T-helper 1 cell treated with Interleukin-12 subunit alpha and Interleukin-12 subunit beta and Interleukin-4 antibody, amounts not matched to agents 30 μg/mL and 1 μg/mL, for 36 hours (primary cell): ENCODE results near the gene B3GAT1.

ENCODE experiments used
- H3K27ac Mint-ChIP-seq: one replicate; pipeline ENCODE4 v1.8.0; 2021; ENCODE audit warnings: mild to moderate bottlenecking, mixed read lengths
- H3K27me3 Mint-ChIP-seq: one replicate; pipeline ENCODE4 v1.8.0; 2021; ENCODE audit warnings: low read depth, mixed read lengths
- H3K36me3 Mint-ChIP-seq: one replicate; pipeline ENCODE4 v1.8.0; 2021; ENCODE audit warnings: low read depth, mixed read lengths
- H3K4me1 Mint-ChIP-seq: one replicate; pipeline ENCODE4 v1.8.0; 2021; ENCODE audit warnings: low read depth, mixed read lengths
- H3K4me3 Mint-ChIP-seq: one replicate; pipeline ENCODE4 v1.8.0; 2021; ENCODE audit warnings: mild to moderate bottlenecking, moderate library complexity, mixed read lengths
- H3K9me3 Mint-ChIP-seq: one replicate; pipeline ENCODE4 v1.8.0; 2021; ENCODE audit warnings: mixed read lengths

B3GAT1 gene

DNA sequence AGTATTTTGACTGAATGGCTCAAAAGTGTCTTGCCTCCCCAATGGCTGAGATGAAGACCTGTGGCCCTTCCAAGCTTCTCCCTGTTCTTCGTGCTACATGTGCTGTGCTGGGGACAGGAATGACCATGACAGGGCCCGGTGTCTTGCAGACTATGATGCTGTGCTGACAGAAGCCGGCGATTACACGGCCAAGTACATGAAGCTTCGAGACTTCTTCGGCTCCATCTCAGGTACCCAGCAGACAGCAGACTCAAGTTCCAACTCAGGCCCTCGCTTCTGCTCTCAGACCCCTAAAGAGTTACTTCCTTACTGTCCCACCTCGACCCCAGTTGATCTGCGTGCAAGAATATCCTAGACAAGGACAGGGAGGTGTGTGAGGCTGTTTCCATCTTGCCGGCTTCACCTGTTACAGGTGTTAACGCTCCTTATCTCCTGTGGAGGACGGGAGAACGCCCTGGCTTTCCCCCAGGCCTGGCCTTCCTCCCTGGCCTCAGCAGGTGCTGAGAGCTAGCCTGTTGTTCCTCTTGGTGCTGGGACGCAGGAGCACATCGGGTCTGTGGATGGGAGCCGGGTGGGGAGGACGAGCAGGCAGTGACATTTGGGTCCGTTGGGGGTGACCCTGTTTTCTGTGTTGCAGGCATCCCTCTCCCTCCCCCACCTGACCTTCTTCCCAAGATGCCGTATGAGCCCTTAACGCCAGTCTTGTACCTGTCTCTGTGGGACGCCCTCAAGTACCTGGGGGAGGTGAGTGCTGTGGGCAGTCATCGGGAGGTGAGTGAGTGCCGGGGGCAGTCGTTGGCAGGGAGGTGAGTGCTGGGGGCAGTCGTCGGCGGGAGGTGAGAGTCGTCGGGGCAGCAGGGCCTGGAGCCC is 42.2 kb downstream of the B3GAT1 start:
- no peak overlapping the region for H3K27ac Mint-ChIP-seq
- H3K4me3 Mint-ChIP-seq: no peak overlapping the region
- H3K9me3 Mint-ChIP-seq: no peaks in the 10 kb centered on the region
- no peaks in the 10 kb centered on the region for H3K4me1 Mint-ChIP-seq
- H3K36me3 Mint-ChIP-seq: no peaks in the 10 kb centered on the region
- no peaks in the 10 kb centered on the region for H3K27me3 Mint-ChIP-seq

DNA sequence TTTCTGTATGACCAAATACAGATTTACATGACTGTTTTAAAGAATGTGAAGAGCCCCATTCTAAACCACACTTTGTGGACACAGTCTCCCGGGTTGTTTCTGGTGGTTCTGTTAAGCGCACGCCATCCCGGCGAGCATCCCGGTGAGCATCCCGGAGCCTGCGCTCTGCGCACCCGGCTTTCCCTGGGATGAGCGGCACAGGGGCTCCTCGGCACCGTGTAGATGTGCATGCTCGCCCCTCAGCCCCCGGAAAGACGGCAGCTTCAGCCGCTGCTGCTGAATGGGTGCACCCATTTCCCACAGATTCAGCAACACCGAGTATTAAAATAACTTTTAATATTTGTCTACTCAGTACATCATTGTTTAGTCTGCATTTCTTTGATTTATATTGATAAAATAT is 44.3 kb downstream of the B3GAT1 start:
- H3K4me3 Mint-ChIP-seq: no peak overlapping the region
- no peaks in the 10 kb centered on the region for H3K4me1 Mint-ChIP-seq
- H3K27ac Mint-ChIP-seq: no peak overlapping the region
- H3K36me3 Mint-ChIP-seq: no peaks in the 10 kb centered on the region
- H3K9me3 Mint-ChIP-seq: no peaks in the 10 kb centered on the region
- no peaks in the 10 kb centered on the region for H3K27me3 Mint-ChIP-seq

DNA sequence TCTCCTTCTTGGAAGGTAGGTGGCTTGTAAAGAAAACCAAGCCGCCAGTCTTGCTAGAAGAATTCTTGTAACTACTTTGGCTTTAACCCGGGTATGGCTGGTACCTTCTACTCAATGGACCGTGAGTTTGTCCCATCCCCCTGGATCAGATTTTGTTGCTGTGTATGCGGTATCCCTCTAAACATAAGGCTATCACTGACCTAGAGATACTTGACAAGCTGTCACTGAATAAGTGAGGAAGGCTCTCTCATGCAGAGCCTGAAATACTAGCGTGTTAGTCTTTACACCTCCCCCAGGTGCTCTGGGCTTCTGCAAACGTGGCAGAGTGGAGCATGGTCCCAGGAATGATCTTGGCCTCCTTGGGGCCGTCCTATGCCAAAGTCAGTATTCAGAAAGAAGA is 45.8 kb downstream of the B3GAT1 start:
- Mint-ChIP-seq H3K4me1 (peaks cover 5% of the 10 kb centered on the region), H3K9me3 (no peaks in the 10 kb centered on the region), H3K36me3 (no peaks in the 10 kb centered on the region), H3K27me3 (no peaks in the 10 kb centered on the region), H3K4me3 (no peak overlapping the region), H3K27ac (no peak overlapping the region)

DNA sequence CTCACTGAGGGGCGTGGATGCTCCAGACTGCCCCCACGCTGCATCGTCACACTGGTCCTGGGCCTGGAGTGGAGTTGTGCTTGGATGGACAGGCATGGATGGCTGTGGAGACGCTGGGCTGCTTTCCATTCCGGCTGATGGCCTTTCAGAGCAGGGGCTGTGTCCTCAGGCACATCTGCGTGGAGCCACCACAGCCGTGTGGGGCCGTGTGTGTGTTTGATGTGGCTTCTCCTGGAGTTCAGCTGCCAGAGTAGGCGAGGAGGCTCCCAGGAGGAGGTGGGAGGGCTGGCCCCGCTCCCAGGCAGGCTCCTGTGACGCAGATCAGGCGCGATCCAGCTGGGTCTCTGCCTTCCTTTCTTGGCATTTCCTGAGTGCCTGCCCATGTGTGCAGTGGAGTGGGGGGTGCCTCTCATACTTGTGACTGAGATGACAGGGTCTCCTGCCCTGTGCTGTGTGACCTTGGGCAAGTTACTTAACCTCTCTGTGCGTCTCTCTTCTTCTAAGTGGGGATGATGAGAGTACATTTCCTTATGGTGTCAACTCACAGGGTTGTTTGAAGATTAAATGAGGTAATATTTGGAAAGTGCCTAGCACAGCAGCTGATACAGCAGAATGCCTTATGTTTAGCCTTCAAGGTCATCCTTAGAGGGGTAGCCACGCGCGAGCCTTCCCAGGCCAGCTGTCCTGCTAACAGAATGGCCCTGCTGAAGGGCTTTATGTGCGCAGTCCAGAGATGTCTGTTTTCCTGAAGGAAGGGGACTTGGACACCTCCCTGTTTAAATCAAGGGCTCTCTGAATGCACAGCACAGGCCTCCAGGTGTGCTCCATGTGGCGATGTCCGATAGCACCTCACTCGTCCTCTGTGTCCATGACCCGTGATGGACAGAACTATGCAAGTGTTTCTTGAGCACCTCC is 46.8 kb downstream of the B3GAT1 start:
- H3K9me3 Mint-ChIP-seq: no peaks in the 10 kb centered on the region
- H3K4me1 Mint-ChIP-seq: peaks cover 5% of the 10 kb centered on the region
- H3K27ac Mint-ChIP-seq: no peak overlapping the region
- no peaks in the 10 kb centered on the region for H3K36me3 Mint-ChIP-seq
- no peaks in the 10 kb centered on the region for H3K27me3 Mint-ChIP-seq
- H3K4me3 Mint-ChIP-seq: no peak overlapping the region

- Mint-ChIP-seq H3K36me3 (no peaks in the 10 kb centered on the region), H3K27ac (no peak overlapping the region), H3K4me1 (peaks cover 11% of the 10 kb centered on the region), H3K9me3 (no peaks in the 10 kb centered on the region), H3K4me3 (no peak overlapping the region), H3K27me3 (no peaks in the 10 kb centered on the region)
These were observed 47.8 kb downstream of the B3GAT1 start for GRCh38 chr11:134364261-134364660.

- Mint-ChIP-seq H3K4me1 (peaks cover 11% of the 10 kb centered on the region), H3K27ac (no peak overlapping the region), H3K27me3 (no peaks in the 10 kb centered on the region), H3K4me3 (no peak overlapping the region), H3K9me3 (no peaks in the 10 kb centered on the region), H3K36me3 (no peaks in the 10 kb centered on the region)
These were observed 48.5 kb downstream of the B3GAT1 start for GRCh38 chr11:134363592-134363991.

DNA sequence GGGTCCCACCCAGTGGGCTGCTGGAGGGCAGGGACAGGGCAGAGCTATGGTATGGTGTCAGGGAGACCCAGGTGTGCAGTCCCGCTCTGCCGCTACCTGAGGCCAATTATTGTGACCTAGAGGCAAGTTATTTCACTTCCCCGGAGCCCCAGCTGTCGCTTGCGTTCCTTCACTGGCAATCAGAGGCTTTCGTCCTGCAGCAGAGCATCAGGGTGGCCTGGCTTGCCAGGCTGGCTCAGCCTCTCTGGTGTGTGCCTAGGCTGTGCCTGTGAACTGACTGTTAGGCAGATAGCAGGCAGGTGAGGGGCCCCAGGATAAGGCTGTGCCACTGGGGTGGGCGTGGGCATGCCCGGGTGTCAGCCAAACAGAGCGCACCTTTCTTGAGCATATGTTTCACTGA is 48.9 kb downstream of the B3GAT1 start:
- Mint-ChIP-seq H3K27me3 (no peaks in the 10 kb centered on the region), H3K36me3 (no peaks in the 10 kb centered on the region), H3K27ac (no peak overlapping the region), H3K4me1 (peaks cover 11% of the 10 kb centered on the region), H3K9me3 (no peaks in the 10 kb centered on the region), H3K4me3 (no peak overlapping the region)

- Mint-ChIP-seq H3K4me1 (peaks cover 11% of the 10 kb centered on the region), H3K27me3 (no peaks in the 10 kb centered on the region), H3K4me3 (no peak overlapping the region), H3K36me3 (no peaks in the 10 kb centered on the region), H3K9me3 (no peaks in the 10 kb centered on the region), H3K27ac (no peak overlapping the region)
These were observed 49.7 kb downstream of the B3GAT1 start for GRCh38 chr11:134362192-134362901.

DNA sequence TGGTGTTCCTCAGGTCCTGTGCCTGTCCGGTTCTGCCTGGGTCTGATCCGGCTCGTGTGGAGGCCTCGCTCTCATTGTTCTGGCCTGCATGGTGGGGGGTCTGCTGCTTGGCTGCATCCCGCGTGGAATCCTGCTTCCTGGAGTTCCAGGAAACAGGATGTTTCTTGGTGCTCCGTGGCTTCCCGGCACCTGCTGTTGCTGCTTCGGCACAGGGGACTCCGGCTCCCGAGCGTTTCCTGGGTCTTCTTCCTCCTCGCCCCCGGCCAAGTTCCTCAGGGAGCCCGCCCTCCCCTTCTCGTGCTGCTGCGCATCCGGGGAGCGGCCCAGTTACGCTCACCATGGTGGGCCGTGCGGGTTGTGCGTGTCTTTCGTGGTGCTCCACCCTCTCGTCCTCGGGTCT is 50.4 kb downstream of the B3GAT1 start:
- Mint-ChIP-seq H3K4me1 (peaks cover 11% of the 10 kb centered on the region), H3K36me3 (no peaks in the 10 kb centered on the region), H3K4me3 (no peak overlapping the region), H3K27ac (no peak overlapping the region), H3K27me3 (no peaks in the 10 kb centered on the region), H3K9me3 (no peaks in the 10 kb centered on the region)

DNA sequence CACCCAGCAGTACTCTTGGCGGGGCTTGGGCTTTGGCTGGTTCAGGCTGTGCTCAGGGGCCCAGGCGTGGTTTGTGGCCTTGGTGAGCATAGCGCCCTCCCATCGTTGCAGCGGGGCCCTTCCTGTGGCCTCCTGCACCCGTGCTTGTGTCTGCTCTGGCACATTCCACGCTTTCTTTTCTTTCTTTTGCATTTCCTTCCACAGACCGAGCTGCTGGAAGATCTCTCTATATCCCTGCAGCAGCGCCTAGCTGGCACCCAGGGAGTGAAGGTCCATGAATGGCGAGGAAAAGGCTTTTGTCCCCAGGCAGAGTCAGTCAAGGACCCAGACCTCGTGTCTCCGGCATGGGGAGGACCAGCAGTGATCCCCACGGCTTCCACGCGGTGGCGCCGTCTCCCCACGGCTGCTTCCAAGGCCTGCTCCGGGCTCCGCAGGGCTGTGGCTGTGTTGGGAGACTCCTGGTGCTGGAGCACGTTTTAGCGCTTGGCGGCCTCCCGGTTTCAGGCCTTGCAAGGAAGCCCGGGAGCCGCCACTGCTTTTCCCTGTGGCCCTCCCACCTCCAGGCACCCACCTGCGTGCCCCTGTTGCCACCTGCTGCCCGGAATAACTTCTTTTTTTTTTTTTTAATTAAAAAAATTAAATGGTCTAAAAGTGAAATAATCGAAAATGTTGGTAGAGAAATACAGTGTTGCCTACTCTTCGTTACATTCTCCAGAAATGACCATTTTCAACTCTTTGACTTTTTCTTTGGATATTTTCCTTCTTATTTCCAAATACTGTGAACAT is 51.8 kb downstream of the B3GAT1 start:
- Mint-ChIP-seq H3K4me1 (peaks cover 15% of the 10 kb centered on the region), H3K27ac (no peak overlapping the region)

GRCh38 chr11:134359646-134360045 is 52.4 kb downstream of the B3GAT1 start:
- Mint-ChIP-seq H3K27me3 (peaks cover 4% of the 10 kb centered on the region), H3K4me1 (peaks cover 20% of the 10 kb centered on the region), H3K4me3 (no peak overlapping the region), H3K9me3 (no peaks in the 10 kb centered on the region), H3K27ac (no peak overlapping the region), H3K36me3 (no peaks in the 10 kb centered on the region)

More for the DNA sequence above, 51.8 kb downstream of the B3GAT1 start:
- Mint-ChIP-seq H3K4me3 (no peak overlapping the region), H3K27me3 (no peaks in the 10 kb centered on the region), H3K36me3 (no peaks in the 10 kb centered on the region), H3K9me3 (no peaks in the 10 kb centered on the region)

GRCh38 chr11:134358856-134359490 is 53.1 kb downstream of the B3GAT1 start:
- Mint-ChIP-seq H3K4me1 (peaks cover 20% of the 10 kb centered on the region), H3K36me3 (no peaks in the 10 kb centered on the region), H3K27me3 (peaks cover 4% of the 10 kb centered on the region), H3K27ac (no peak overlapping the region), H3K4me3 (no peak overlapping the region), H3K9me3 (no peaks in the 10 kb centered on the region)

- Mint-ChIP-seq H3K27me3 (peaks cover 7% of the 10 kb centered on the region), H3K4me1 (peaks cover 20% of the 10 kb centered on the region)
These were observed 53.7 kb downstream of the B3GAT1 start for GRCh38 chr11:134358165-134358855.

More at GRCh38 chr11:134358165-134358855, 53.7 kb downstream of the B3GAT1 start:
- no peaks in the 10 kb centered on the region for H3K36me3 Mint-ChIP-seq
- H3K9me3 Mint-ChIP-seq: no peaks in the 10 kb centered on the region
- H3K4me3 Mint-ChIP-seq: no peak overlapping the region
- H3K27ac Mint-ChIP-seq: no peak overlapping the region
